Stimulated activated effector memory CD8-positive, alpha-beta T cell treated with anti-CD3 and anti-CD28 coated beads, Interleukin-12 subunit alpha, Interleukin-12 subunit beta, amount 100 ng/mL, for 72 hours (primary cell): ENCODE measurements around the gene SLCO4C1.

Experiments
- ATAC-seq: fragments of 150-1000 bp; cut with Tn5 transposase; 2 replicates; pipeline ENCODE4 v1.10.0; 2021
- DNase-seq, 2 donors: peaks; one replicate each; pipeline ENCODE4 v3.0.0; 2021 to 2022; ENCODE audit warnings: low spot score in 2 of 2
- H3K27ac Mint-ChIP-seq: one replicate; pipeline ENCODE4 v1.8.0; 2022; ENCODE audit warnings: mild to moderate bottlenecking, mixed read lengths
- H3K36me3 Mint-ChIP-seq: one replicate; pipeline ENCODE4 v1.8.0; 2022; ENCODE audit warnings: mild to moderate bottlenecking, mixed read lengths
- H3K4me1 Mint-ChIP-seq: one replicate; pipeline ENCODE4 v1.8.0; 2022; ENCODE audit warnings: mixed read lengths
- H3K4me3 Mint-ChIP-seq: one replicate; pipeline ENCODE4 v1.8.0; 2022; ENCODE audit warnings: mild to moderate bottlenecking, mixed read lengths
- H3K9me3 Mint-ChIP-seq: one replicate; pipeline ENCODE4 v1.8.0; 2022; ENCODE audit warnings: mixed read lengths

The SLCO4C1 gene

DNA sequence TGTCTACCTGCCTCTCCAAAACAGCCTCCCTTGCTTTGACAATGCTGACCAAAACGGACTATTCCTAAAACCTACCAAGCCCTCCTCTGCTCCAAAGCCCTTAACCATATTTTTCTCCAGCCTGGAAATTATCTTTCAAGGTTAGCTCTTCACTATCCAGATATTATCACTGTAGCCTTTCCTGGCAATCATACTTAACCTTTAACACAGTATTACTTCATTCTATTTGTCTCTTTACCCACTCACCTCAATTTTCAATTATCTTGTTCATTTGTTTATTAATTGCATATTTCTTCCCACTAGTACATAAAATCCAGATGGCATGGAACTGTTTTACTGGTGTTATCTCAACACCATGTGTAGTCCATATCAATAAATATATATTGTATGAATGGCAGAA lies 7.5 kb downstream of the SLCO4C1 start:
- Mint-ChIP-seq H3K27ac (no peak overlapping the region), H3K4me1 (peaks cover 7% of the 10 kb centered on the region), H3K4me3 (no peak overlapping the region), H3K9me3 (no peaks in the 10 kb centered on the region), H3K36me3 (no peaks in the 10 kb centered on the region)
- DNase-seq (no peak), ATAC-seq (no peak)

GRCh38 chr5:102286476-102286875 lies 9.6 kb downstream of the SLCO4C1 start:
- H3K27ac Mint-ChIP-seq = no peak overlapping the region
- H3K36me3 Mint-ChIP-seq = no peaks in the 10 kb centered on the region
- DNase-seq (no peak), ATAC-seq (no peak)
- peaks cover 7% of the 10 kb centered on the region for H3K4me1 Mint-ChIP-seq
- H3K9me3 Mint-ChIP-seq = no peaks in the 10 kb centered on the region
- H3K4me3 Mint-ChIP-seq = no peak overlapping the region

DNA sequence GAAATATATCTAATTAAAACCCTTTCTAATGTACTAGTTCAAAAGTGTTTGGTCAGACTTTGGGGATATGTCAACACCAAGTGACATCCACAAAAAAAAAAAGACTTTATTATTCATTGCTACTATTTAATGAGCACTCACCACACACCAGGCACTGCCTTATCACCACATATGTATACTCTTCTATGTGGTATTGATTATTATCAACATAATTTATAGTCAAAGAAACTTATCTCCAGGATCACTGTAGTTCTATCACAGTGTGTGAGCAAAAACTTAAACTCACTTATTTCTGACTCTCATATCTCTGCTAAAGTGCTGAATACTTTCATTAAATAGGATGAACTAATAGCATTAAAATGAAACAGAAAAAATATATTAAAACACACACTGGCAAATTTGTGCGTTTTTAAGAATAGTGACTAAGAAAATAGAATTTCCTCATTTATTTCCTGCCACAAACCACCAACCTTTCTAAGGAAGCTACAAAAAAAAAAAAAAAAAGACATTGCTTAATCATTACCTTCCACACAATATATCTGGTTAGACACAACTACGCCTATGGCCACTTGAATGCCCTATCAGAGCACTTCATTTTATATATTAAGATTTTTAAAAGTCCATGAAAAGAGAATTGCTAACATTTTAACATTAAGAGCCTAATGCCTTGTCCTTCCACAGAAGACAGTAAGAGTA lies 12.8 kb downstream of the SLCO4C1 start:
- no peaks in the 10 kb centered on the region for H3K36me3 Mint-ChIP-seq
- no peak for DNase-seq
- H3K4me1 Mint-ChIP-seq = peaks cover 7% of the 10 kb centered on the region
- H3K27ac Mint-ChIP-seq = no peak overlapping the region
- ATAC-seq = no peak
- H3K9me3 Mint-ChIP-seq = no peaks in the 10 kb centered on the region
- H3K4me3 Mint-ChIP-seq = no peak overlapping the region

DNA sequence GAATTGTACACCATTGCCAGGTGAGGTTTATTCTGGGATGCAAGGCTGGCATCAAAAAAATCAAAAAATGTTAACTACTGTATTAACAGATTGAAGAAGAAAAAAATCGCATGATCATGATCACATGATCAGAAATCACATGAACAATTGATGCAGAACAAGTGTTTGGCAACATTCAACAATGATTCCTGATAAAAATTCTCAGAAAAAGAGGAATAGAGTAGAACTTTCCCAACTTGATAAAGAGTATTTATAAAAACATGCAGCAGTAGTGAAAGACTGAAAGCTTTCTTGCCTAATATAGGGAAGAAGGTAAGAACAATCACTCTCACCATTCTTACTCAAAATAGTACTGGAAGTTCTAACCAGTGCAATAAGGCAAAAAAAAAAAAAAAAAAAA lies 16.4 kb downstream of the SLCO4C1 start:
- H3K9me3 Mint-ChIP-seq = no peaks in the 10 kb centered on the region
- DNase-seq (no peak), ATAC-seq (no peak)
- no peak overlapping the region for H3K27ac Mint-ChIP-seq
- no peaks in the 10 kb centered on the region for H3K36me3 Mint-ChIP-seq
- peaks cover 7% of the 10 kb centered on the region for H3K4me1 Mint-ChIP-seq
- H3K4me3 Mint-ChIP-seq = no peak overlapping the region

DNA sequence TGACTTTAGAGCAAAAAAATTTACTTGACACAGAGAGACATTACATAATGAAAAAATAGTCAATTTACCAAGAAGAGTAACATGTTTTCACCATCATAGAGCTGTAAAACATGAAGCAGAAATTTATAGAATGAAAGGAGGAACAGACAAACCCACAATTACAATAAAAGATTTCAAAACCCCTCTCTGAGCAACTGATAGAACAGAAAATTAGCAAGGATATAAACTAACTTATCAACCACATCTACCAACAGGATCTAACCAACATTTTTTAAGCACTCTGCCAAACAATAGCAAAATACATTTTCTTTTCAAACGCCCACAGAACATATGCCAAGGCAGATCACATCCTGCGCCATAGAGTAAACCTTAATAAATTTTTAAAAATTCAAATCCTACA lies 17.9 kb downstream of the SLCO4C1 start:
- no peak for DNase-seq
- H3K4me3 Mint-ChIP-seq = no peak overlapping the region
- H3K4me1 Mint-ChIP-seq = no peaks in the 10 kb centered on the region
- H3K9me3 Mint-ChIP-seq = no peaks in the 10 kb centered on the region
- ATAC-seq = no peak
- H3K36me3 Mint-ChIP-seq = no peaks in the 10 kb centered on the region
- no peak overlapping the region for H3K27ac Mint-ChIP-seq

DNA sequence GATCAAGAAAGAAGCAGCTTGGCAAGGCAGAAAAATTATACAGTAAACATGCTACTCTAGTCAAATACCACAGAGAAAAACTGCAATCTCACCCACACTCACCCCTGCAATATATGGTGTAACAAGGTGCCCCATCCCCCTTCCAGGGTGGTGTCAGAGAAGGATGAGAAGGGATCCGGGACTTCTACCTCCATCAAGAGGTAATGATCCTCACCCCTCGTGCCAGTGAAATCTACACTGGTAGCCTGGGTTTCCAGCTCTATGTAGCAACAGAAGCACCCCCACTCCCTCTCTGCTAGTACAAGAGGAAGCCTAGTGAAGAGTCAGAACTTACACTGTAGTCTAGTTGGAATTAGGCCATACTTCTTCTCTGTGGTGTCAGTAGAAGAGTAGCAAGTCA lies 18.9 kb downstream of the SLCO4C1 start:
- ATAC-seq (no peak), DNase-seq (no peak)
- Mint-ChIP-seq H3K9me3 (no peaks in the 10 kb centered on the region), H3K4me3 (no peak overlapping the region), H3K4me1 (no peaks in the 10 kb centered on the region), H3K27ac (no peak overlapping the region), H3K36me3 (no peaks in the 10 kb centered on the region)

DNA sequence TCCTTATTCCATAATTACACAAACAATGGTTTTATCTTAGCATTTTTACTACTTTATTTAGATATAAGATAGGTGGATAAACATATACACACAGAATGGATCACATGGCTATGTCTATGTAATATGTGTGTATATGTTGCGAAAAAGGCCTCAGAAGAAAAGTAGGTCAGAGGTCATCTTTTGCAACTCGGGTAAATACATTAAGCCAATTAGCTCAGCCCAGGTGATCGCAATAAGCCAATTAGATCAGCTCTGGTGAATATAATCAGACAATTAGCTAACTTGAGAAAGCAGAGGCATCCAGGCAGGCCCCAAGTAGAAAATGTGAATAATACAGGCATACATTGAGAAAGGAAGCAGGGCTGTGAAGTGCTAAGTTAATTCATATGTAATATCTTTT lies 24.3 kb downstream of the SLCO4C1 start:
- Mint-ChIP-seq H3K36me3 (no peaks in the 10 kb centered on the region), H3K4me1 (no peaks in the 10 kb centered on the region), H3K9me3 (peaks cover 19% of the 10 kb centered on the region), H3K27ac (no peak overlapping the region), H3K4me3 (no peak overlapping the region)
- ATAC-seq (no peak), DNase-seq (no peak)

DNA sequence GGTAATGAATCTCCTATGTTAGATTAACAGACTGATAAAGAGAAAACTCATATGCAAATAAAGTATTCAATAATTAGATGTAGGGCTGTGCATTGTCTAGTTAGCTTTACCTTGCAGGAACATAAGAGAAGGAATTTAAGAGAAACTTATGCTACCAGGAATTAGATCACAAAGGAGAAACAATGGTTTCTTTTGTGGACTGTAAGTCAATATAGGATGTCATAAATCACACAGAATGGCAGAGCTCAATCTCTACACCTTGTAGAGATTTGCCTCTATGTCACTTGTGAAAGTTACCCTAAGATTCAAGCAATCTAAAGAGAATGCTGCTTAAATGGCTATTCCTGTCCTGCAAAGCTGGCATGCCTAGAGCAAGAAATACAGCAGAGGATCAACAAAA lies 26.0 kb downstream of the SLCO4C1 start:
- ATAC-seq (no peak), DNase-seq (no peak)
- H3K36me3 Mint-ChIP-seq = no peaks in the 10 kb centered on the region
- H3K9me3 Mint-ChIP-seq = peaks cover 19% of the 10 kb centered on the region
- H3K4me1 Mint-ChIP-seq = no peaks in the 10 kb centered on the region
- no peak overlapping the region for H3K4me3 Mint-ChIP-seq
- no peak overlapping the region for H3K27ac Mint-ChIP-seq

DNA sequence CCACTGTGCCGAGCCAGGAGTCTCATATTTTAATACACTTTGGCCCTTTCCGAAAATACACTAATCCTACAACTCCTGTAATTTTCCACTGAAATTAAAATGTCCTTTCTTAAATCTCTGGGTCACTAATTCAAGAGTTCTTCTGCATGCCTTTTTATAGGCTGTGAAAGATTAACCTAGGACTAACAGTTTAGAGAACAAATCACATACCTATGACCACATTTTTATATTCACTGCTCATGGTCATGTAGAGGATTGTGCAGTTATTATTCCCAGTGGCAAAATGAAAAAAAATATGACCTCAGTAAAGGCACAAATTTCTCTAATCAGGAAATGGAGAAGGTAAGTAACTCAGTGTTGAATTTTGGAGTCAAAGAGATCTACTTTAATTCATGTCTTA lies 33.4 kb downstream of the SLCO4C1 start:
- no peak overlapping the region for H3K27ac Mint-ChIP-seq
- ATAC-seq (no peak), DNase-seq (no peak)
- no peaks in the 10 kb centered on the region for H3K4me1 Mint-ChIP-seq
- H3K4me3 Mint-ChIP-seq = no peak overlapping the region
- H3K36me3 Mint-ChIP-seq = no peaks in the 10 kb centered on the region
- peaks cover 3% of the 10 kb centered on the region for H3K9me3 Mint-ChIP-seq

DNA sequence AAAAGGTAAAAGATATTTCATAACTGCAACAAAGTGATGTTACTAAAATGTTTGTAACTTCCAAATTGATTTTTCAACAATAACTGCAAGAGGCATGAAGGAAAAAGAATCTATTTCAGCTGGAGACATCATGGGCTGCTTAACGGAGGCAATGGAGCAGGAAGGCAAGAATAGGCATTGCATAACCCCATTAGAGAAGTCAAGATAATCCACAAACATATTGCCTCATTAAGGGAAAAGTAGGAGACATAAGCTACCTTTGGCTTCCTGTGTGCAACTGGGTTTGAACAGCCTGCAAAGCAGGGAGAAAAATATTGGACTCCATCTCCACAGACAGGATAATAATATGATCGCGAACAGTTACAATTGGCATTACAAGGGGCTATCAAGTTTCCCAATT lies 46.7 kb downstream of the SLCO4C1 start:
- no peak overlapping the region for H3K27ac Mint-ChIP-seq
- ATAC-seq = no peak

DNA sequence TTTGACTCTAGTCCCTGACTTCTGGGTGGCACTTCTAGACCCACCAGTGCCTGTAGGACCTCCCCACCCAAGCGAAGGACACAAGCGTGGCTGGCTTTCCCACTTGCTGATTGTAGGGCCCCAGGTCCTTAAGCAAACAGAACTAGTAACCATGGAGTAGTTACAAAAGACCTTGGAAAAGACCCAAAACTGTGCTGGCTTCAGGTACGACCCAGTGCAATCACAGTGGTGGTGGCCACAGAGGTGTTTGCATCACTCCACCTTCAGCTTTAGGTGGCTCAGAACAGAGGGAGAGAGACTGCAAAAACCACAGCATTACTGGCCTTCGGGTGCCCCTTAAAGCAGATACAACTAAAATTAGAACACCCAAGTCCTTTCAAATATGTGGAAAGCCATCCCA lies 52.9 kb downstream of the SLCO4C1 start:
- no peaks in the 10 kb centered on the region for H3K4me1 Mint-ChIP-seq
- no peak overlapping the region for H3K4me3 Mint-ChIP-seq
- DNase-seq (no peak), ATAC-seq (no peak)
- H3K9me3 Mint-ChIP-seq = no peaks in the 10 kb centered on the region
- no peaks in the 10 kb centered on the region for H3K36me3 Mint-ChIP-seq
- no peak overlapping the region for H3K27ac Mint-ChIP-seq

More for the DNA sequence above, 46.7 kb downstream of the SLCO4C1 start:
- H3K36me3 Mint-ChIP-seq = no peaks in the 10 kb centered on the region
- H3K9me3 Mint-ChIP-seq = no peaks in the 10 kb centered on the region
- H3K4me3 Mint-ChIP-seq = no peak overlapping the region
- no peaks in the 10 kb centered on the region for H3K4me1 Mint-ChIP-seq
- no peak for DNase-seq

DNA sequence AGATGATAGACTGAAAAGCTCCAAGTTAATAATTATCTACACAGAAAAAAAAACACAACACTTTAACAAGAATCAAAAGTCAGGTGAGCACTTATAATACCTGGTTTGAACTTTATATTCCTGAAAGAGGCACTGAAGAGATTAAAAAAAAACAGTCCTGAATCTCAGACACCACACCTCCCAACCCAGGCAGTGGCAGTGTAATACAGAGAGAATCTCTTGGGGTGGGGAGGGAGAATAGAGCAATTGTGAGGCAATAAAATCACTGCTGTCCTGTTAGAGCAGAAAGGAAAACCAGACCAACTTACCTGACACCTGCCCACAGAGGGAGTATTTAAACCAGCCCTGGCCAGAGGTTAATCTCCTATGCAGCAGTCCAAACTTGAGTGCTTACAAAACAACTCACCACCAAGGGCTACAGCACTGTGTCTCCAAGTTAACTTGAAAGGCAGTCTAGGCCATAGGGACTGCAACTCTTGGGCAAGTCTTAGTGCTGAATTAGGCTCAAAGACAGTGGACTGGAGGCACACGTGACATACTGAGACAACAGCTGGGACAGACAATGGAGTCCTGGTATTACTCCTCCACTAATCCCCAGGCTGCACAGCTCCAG lies 54.2 kb downstream of the SLCO4C1 start:
- Mint-ChIP-seq H3K27ac (no peak overlapping the region), H3K36me3 (no peaks in the 10 kb centered on the region), H3K4me3 (no peak overlapping the region), H3K9me3 (no peaks in the 10 kb centered on the region), H3K4me1 (no peaks in the 10 kb centered on the region)
- DNase-seq (no peak), ATAC-seq (peak; percentile 37)

DNA sequence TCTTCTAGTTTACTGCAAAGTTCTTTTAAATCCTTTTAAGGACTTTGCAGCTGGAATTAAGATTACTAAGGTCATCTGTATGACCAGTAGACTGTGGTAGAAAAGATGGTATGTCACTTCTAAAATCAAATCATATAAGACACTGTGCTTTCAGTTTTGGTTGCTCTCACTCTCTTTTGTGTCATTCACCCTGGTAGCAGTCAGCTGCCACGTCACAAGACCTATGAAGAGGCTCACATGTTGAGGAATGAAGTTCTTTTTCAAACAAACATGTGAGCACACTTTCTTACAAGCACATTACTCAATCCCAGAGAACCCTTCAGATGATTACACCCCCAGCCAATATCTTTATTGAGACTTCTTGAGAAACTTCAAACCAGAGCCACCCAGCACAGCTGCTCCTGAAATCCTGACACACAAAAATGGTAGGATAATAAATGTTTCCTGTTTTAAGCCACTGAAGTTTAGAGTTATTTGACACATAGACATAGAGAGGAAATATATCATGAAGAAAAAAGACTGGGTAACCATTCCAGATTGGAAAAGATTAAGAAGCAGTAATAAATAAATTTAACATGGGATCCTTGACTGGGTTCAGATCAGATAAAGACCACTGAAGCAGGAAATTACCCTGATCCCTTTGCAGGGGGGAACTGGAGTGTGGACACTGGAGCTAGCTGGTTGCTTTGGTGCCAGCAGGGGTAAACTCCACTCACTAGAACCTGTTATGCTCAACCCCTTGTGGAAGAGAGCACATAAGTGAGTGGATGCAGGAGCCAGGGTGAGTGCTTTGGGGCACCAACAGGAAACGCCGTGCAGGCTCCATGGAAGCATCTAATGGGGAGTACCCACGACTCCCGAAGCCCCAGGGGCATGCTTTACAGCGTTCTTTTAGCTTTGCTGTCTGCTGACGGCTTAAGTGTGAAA lies 64.1 kb downstream of the SLCO4C1 start:
- no peaks in the 10 kb centered on the region for H3K36me3 Mint-ChIP-seq
- DNase-seq = no peak
- H3K9me3 Mint-ChIP-seq = no peaks in the 10 kb centered on the region
- ATAC-seq = peak; percentile 79
- no peak overlapping the region for H3K4me3 Mint-ChIP-seq
- H3K27ac Mint-ChIP-seq = no peak overlapping the region
- H3K4me1 Mint-ChIP-seq = no peaks in the 10 kb centered on the region

DNA sequence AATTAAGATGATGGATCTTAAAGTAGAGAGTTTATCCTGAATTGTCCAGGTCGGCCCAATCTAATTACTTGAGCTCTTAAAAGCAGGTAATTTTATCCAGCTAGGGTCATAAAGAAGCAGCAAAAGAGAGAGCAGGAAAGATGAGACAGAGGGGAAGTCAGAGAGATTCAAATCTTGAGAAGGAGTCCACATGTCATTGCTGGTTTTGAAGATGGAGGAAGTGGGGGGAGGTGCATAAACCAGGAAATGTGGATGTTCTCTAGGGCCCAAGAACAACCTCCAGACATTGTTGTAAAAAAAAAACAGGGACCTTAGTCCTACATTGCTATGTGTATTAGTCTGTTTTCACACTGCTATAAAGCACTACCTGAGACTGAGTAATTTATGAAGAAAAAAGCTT lies 66.4 kb downstream of the SLCO4C1 start:
- Mint-ChIP-seq H3K4me3 (no peak overlapping the region), H3K4me1 (no peaks in the 10 kb centered on the region), H3K36me3 (no peaks in the 10 kb centered on the region), H3K27ac (peak overlapping the region; percentile 33), H3K9me3 (no peaks in the 10 kb centered on the region)
- no peak for ATAC-seq
- no peak for DNase-seq

- no peak overlapping the region for H3K27ac Mint-ChIP-seq
- no peak for ATAC-seq
These were observed 69.8 kb downstream of the SLCO4C1 start for GRCh38 chr5:102226321-102226720.

More at GRCh38 chr5:102226321-102226720, 69.8 kb downstream of the SLCO4C1 start:
- H3K36me3 Mint-ChIP-seq = no peaks in the 10 kb centered on the region
- DNase-seq = no peak
- H3K4me1 Mint-ChIP-seq = no peaks in the 10 kb centered on the region
- H3K4me3 Mint-ChIP-seq = no peak overlapping the region
- H3K9me3 Mint-ChIP-seq = no peaks in the 10 kb centered on the region
